GM12865 (cell line): ENCODE data around the gene N4BP2L2.

Experiments used
- DNase-seq: peaks from one replicate; pipeline ENCODE4 v3.0.0; 2010; ENCODE audit warnings: low read depth
- H3K4me3 ChIP-seq: 2 replicates; pipeline ENCODE4 v1.5.1; 2011; ENCODE audit warnings: mild to moderate bottlenecking, low read depth, low read length, control low read depth
- TF ChIP-seq, protein P1 (sequence below): IDR thresholded peaks from 2 replicates; pipeline ENCODE4 v1.5.1; 2011; ENCODE audit warnings: low read length, control low read depth, low read depth, inconsistent platforms; ENCODE audit not compliant: insufficient read depth; ENCODE audit errors: missing control alignments

The N4BP2L2 gene

DNA sequence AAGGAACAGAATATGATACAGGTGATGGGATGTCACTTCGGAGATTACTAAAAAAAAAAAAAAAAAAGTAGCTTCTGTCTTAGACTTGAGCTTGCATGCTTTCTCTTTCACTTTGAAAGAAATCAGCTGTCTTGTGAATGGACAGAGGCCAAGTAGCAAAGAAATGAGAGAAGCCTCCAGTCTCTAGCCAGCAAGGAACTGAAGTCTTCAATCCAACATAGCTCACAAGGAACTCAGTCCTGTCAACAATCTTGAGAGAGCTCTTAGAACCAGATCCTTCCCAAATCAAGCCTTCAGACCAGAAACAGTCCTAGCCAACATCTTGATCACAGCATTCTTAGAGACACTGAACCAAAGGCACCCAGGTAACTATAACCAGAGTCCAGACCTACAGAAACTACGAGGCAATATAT is 7.7 kb downstream of the N4BP2L2 start:
- H3K4me3 ChIP-seq = peak overlapping the region; percentile 42
- peak; percentile 59 for DNase-seq
- TF ChIP-seq, protein P1, sequence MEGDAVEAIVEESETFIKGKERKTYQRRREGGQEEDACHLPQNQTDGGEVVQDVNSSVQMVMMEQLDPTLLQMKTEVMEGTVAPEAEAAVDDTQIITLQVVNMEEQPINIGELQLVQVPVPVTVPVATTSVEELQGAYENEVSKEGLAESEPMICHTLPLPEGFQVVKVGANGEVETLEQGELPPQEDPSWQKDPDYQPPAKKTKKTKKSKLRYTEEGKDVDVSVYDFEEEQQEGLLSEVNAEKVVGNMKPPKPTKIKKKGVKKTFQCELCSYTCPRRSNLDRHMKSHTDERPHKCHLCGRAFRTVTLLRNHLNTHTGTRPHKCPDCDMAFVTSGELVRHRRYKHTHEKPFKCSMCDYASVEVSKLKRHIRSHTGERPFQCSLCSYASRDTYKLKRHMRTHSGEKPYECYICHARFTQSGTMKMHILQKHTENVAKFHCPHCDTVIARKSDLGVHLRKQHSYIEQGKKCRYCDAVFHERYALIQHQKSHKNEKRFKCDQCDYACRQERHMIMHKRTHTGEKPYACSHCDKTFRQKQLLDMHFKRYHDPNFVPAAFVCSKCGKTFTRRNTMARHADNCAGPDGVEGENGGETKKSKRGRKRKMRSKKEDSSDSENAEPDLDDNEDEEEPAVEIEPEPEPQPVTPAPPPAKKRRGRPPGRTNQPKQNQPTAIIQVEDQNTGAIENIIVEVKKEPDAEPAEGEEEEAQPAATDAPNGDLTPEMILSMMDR = no peak

DNA sequence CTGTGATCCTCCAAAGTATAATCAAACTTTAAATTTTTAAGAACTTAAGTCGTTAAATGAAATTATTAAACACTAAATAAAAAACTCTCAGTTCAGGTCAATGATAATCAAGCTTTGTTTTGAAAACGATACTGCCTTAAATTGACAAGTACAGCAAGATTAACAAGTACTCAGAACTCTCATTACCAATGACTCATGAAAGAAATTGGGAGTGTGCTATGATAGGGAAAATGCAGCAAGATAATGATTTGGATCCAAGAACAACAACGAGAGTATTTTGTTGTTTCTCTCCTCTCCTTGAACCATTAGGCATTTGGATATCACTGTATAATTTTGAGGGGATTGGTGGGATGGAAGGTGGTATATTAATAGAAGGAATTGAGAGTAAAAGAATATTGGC is 10.2 kb downstream of the N4BP2L2 start:
- no peak overlapping the region for H3K4me3 ChIP-seq
- no peak for DNase-seq
- TF ChIP-seq, protein P1 = no peak

DNA sequence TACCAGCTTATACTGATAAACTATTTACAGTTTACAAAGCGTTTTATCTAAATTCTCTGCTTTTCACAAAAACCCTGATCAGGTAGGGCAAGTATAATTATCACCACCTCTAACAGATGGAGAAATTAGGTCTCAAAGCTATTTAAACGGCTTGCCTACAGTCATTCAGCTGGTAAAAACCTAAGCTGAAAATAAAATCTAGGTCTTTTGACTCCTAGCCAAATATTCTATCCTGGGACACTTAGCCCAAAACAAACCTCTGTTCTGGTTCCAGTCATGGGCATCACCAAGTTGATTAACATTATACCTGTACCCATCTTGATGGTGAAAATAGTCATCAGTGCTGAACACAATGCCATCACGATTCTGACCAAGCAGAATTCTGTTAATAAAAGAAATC is 11.4 kb downstream of the N4BP2L2 start:
- TF ChIP-seq, protein P1 = no peak
- no peak overlapping the region for H3K4me3 ChIP-seq
- DNase-seq = no peak

DNA sequence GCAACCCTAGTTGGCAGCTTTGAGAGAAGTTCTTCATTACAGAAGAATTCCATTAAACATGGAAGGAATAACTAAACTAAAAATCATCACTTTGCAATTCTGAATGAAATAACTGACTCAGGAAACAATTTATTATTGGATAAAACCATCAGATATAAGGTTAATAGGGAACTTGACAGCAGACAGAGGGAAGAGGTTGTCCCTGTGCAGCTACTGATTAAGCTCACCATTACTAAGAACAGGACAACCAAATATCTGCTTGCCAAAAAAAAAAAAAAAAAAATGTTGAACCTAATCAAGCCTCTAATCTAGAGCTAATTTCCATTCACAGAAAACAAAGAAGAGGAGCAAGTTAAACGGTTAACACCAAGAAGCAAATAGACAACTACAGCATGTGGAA is 12.8 kb downstream of the N4BP2L2 start:
- no peak for DNase-seq
- TF ChIP-seq, protein P1 = no peak
- H3K4me3 ChIP-seq = no peak overlapping the region

DNA sequence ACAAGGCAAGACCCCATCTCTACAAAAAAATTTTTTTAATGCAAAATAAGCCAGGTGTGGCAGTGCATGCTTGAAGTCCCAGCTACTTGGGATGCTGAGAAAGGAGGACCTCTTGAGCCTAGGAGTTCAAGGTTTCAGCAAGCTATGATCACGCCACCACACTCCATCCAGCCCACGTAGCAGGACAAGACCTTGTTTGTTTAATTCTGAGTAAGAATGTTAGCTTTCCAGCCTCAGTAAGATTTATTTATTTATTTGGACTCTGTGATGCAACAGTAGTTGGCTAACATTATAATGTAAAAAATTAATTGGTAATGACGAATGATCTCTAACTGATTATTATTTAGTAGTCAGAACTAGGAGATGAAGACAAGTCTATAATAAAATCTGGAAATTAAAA is 23.3 kb downstream of the N4BP2L2 start:
- no peak overlapping the region for H3K4me3 ChIP-seq
- DNase-seq = no peak
- TF ChIP-seq, protein P1 = no peak

DNA sequence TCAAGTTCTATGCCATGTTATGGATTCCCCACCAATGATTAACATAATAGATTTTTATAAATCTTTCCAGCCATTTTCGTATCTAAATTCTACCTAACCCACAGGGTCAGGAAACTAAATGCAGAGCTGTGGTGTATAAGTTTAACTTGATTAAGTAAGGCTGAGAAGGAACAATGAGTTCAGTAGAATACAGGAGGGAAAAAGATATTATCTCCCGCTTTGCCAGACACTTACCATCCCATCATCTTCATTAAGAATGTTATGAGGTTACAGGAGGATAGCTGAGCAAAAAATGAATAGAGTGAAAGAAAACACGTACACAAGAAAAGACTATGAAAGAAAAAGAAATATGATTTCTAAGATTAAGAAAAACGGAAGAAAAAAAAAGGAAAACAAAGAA is 27.1 kb downstream of the N4BP2L2 start:
- TF ChIP-seq, protein P1 = no peak
- DNase-seq = no peak
- no peak overlapping the region for H3K4me3 ChIP-seq

DNA sequence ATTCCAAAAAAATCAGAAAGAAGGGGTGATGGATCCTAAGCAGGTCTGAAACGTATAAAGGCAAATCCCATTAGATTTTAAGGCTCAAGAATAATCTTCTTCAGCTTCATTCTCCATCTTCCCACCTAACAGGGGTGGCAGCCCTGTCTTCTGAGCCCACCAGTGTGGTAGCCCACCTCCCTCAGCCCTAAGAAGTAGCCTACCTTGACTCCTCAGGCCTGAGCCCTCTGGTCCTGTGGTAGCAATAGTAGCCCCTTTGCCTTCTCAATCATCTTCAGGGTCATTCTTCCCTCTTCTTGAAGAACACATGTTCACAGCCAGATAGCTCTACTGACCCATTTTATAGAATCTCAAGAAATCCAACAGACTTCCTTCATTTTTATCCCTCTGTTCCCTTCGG is 33.7 kb downstream of the N4BP2L2 start:
- TF ChIP-seq, protein P1 = no peak
- DNase-seq = no peak
- H3K4me3 ChIP-seq = no peak overlapping the region
